ENCODE measurements around the gene KLHL17.

DNA sequence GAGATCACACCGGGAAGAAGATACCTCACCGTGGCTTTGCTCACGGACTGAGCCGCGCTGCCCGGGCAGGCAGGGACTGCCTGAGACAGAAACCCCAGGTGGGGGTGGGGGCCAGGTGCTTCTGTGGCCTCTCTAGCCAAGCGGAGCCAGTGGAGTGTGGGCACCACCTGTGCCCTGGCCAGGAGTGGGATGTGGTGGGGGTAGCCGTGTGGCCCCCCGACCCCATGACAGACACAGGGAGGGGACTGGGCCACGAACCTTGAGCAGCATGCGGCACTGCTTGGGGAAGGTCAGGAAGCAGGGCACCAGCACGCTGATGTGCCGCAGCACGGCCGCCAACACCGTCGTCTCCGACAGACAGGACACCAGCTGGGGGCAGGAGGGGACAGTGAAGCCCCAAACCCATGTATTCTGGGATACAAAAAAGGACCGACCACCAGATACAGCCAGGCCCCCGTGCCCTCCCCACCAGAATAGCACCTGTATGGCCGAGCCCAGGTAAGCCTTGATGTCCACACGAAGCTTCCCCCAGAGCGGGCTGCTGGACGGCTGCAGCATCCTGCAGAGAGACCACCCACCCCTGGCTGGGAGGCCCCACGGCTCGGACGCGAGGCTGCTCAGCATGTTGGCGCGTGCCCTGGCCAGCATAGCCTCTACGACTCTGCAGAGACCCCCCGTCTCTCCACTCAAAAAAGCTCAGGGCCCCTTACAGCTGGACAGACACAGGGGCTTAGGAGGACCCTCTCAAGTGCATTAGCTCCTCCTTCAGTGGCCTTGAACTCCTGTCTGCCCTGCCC is 6.7 kb upstream of the KLHL17 start:
- TF ChIP-seq, protein P1, sequence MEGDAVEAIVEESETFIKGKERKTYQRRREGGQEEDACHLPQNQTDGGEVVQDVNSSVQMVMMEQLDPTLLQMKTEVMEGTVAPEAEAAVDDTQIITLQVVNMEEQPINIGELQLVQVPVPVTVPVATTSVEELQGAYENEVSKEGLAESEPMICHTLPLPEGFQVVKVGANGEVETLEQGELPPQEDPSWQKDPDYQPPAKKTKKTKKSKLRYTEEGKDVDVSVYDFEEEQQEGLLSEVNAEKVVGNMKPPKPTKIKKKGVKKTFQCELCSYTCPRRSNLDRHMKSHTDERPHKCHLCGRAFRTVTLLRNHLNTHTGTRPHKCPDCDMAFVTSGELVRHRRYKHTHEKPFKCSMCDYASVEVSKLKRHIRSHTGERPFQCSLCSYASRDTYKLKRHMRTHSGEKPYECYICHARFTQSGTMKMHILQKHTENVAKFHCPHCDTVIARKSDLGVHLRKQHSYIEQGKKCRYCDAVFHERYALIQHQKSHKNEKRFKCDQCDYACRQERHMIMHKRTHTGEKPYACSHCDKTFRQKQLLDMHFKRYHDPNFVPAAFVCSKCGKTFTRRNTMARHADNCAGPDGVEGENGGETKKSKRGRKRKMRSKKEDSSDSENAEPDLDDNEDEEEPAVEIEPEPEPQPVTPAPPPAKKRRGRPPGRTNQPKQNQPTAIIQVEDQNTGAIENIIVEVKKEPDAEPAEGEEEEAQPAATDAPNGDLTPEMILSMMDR (IDR thresholded peaks at IDR 0.05 in 8 of 11, conservative IDR thresholded peaks at IDR 0.05 in 3 of 11), result no peak
- no peak for TF ChIP-seq POLR2A (IDR thresholded peaks at IDR 0.05)

All from spleen (tissue), 7 donors.